ENCODE measurements around the gene CIDEB. TPM values are rescaled to one million over a fixed set of nuclear protein-coding genes. Genes with fewer than 3 reads are reported as not detected.

CIDEB gene
- total RNA-seq, 3 donors from 2014 or later (not counting 1 experiment from before 2014, with no cell fraction given), result 40.0 to 59.6 (median 46.6) TPM

DNA sequence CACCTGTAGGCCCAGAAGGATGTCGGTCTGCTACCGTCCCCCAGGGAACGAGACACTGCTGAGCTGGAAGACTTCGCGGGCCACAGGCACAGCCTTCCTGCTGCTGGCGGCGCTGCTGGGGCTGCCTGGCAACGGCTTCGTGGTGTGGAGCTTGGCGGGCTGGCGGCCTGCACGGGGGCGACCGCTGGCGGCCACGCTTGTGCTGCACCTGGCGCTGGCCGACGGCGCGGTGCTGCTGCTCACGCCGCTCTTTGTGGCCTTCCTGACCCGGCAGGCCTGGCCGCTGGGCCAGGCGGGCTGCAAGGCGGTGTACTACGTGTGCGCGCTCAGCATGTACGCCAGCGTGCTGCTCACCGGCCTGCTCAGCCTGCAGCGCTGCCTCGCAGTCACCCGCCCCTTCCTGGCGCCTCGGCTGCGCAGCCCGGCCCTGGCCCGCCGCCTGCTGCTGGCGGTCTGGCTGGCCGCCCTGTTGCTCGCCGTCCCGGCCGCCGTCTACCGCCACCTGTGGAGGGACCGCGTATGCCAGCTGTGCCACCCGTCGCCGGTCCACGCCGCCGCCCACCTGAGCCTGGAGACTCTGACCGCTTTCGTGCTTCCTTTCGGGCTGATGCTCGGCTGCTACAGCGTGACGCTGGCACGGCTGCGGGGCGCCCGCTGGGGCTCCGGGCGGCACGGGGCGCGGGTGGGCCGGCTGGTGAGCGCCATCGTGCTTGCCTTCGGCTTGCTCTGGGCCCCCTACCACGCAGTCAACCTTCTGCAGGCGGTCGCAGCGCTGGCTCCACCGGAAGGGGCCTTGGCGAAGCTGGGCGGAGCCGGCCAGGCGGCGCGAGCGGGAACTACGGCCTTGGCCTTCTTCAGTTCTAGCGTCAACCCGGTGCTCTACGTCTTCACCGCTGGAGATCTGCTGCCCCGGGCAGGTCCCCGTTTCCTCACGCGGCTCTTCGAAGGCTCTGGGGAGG lies 3.1 kb upstream of the CIDEB start, which contains the start of gene LTB4R:
LTB4R (plus strand) TSS at position 857 of the 959 bp plus-strand sequence. CDS start 4,150 bp downstream, outside the sequence.
- Mint-ChIP-seq H3K4me3 (peak within 1 kb of the TSS; percentile 88), H3K9me3 (no peaks in the 10 kb centered on the region), H3K27ac (peak within 1 kb of the TSS; percentile 94 to 96), H3K27me3 (ENCODE audit: low read depth in 2 of 2) (no peaks in the 10 kb centered on the region), H3K36me3 (no peaks in the 10 kb centered on the region), H3K4me1 (peaks cover 71 to 92% of the 10 kb centered on the region in 2 donors)
- ATAC-seq (peak; percentile 75 to 87 (median 81)), DNase-seq (peak; percentile 69 to 87)
- Histone ChIP-seq H3K4me1 (ENCODE audit: control insufficient read depth, insufficient read depth, low read length) (peaks cover 77% of the 10 kb centered on the region), H3K27ac (ENCODE audit: low read length) (peak within 1 kb of the TSS; percentile 84), H3K27me3 (ENCODE audit: control insufficient read depth, insufficient read depth, low read length) (no peaks in the 10 kb centered on the region), H3K9me3 (ENCODE audit: control insufficient read depth, insufficient read depth, low read length) (no peaks in the 10 kb centered on the region), H3K4me3 (ENCODE audit: low read length) (peak within 1 kb of the TSS; percentile 45), H3K36me3 (ENCODE audit: control insufficient read depth, insufficient read depth, low read length) (peaks cover 20% of the 10 kb centered on the region)
- intact Hi-C loops (cut with micrococcal nuclease), result loop anchor here (1.0 to 5.0 kb wide), 5 partner anchors 11 to 94 kb away; partner anchors contain the start of genes MDP1, RABGGTA and TINF2
- TF ChIP-seq CTCF (IDR thresholded peaks at IDR 0.05), result peak; percentile 37
- WGBS (ENCODE audit: insufficient coverage), result 10% methylated on average over 99 of the region's 99 CpGs

GRCh38 chr14:24310265-24310645 lies 2.5 kb upstream of the CIDEB start:
- TF ChIP-seq CTCF (IDR thresholded peaks at IDR 0.05), result no peak
- WGBS (ENCODE audit: insufficient coverage), result 4% methylated on average over 4 of the region's 5 CpGs
- no peak for DNase-seq
- Histone ChIP-seq H3K9me3 (ENCODE audit: control insufficient read depth, insufficient read depth, low read length) (no peaks in the 10 kb centered on the region), H3K4me1 (ENCODE audit: control insufficient read depth, insufficient read depth, low read length) (peaks cover 71% of the 10 kb centered on the region), H3K27me3 (ENCODE audit: control insufficient read depth, insufficient read depth, low read length) (no peaks in the 10 kb centered on the region), H3K27ac (ENCODE audit: low read length) (peak overlapping the region; percentile 54), H3K36me3 (ENCODE audit: control insufficient read depth, insufficient read depth, low read length) (peaks cover 27% of the 10 kb centered on the region), H3K4me3 (ENCODE audit: low read length) (peak overlapping the region; percentile 30)
- Mint-ChIP-seq H3K9me3 (no peaks in the 10 kb centered on the region), H3K27ac (peak overlapping the region; percentile 94 to 96), H3K4me3 (peak overlapping the region; percentile 88), H3K4me1 (peaks cover 64 to 85% of the 10 kb centered on the region in 2 donors), H3K36me3 (peaks cover 3% of the 10 kb centered on the region), H3K27me3 (ENCODE audit: low read depth in 2 of 2) (no peaks in the 10 kb centered on the region)
- intact Hi-C loops (cut with micrococcal nuclease), result loop anchor here (1.0 to 5.0 kb wide), 3 partner anchors 10 to 93 kb away; partner anchors contain the start of genes MDP1 and TINF2
- ATAC-seq, result no peak

- peak within 1 kb of the TSS; percentile 94 to 96 for H3K27ac Mint-ChIP-seq
- Histone ChIP-seq H3K9me3 (ENCODE audit: control insufficient read depth, insufficient read depth, low read length) (no peaks in the 10 kb centered on the region), H3K27me3 (ENCODE audit: control insufficient read depth, insufficient read depth, low read length) (no peaks in the 10 kb centered on the region), H3K36me3 (ENCODE audit: control insufficient read depth, insufficient read depth, low read length) (peaks cover 32% of the 10 kb centered on the region), H3K27ac (ENCODE audit: low read length) (peak within 1 kb of the TSS; percentile 54), H3K4me3 (ENCODE audit: low read length) (peak within 1 kb of the TSS; percentile 30), H3K4me1 (ENCODE audit: control insufficient read depth, insufficient read depth, low read length) (peaks cover 65% of the 10 kb centered on the region)
- TF ChIP-seq CTCF (IDR thresholded peaks at IDR 0.05), result no peak
- ATAC-seq (no peak), DNase-seq (no peak)
- no peaks in the 10 kb centered on the region for H3K27me3 Mint-ChIP-seq (ENCODE audit: low read depth in 2 of 2)
- no peaks in the 10 kb centered on the region for H3K9me3 Mint-ChIP-seq
- 89% methylated on average over 5 of the region's 5 CpGs for WGBS (ENCODE audit: insufficient coverage)
- peaks cover 59 to 79% of the 10 kb centered on the region in 2 donors for H3K4me1 Mint-ChIP-seq
- H3K36me3 Mint-ChIP-seq, result peaks cover 9% of the 10 kb centered on the region
- intact Hi-C loops (cut with micrococcal nuclease), result loop anchor here (1.0 to 5.0 kb wide), 3 partner anchors 9 to 92 kb away; partner anchors contain the start of genes MDP1 and TINF2
- peak within 1 kb of the TSS; percentile 88 for H3K4me3 Mint-ChIP-seq
Observed at GRCh38 chr14:24309538-24310264, 1.9 kb upstream of the CIDEB start, which contains the start of gene LTB4R2. LTB4R2 (plus strand) TSS chr14:24310140; CDS start chr14:24310665, 525 bp downstream.

All from natural killer cell (primary cell).